H1 (cell line): ENCODE data around the gene ARNT2. TPM values are rescaled to one million over a fixed set of nuclear protein-coding genes. Genes with fewer than 3 reads are reported as not detected.

ENCODE experiments used
- CTCF ChIA-PET: fragments of 300-600 bp; sonication (Branson Sonifier 250); formaldehyde crosslinking; loops from one replicate; lab custom pipeline; 2021; ENCODE audit not compliant: partially characterized antibody; lab: Charles Lee
- POLR2A ChIA-PET: fragments of 300-600 bp; sonication (Branson Sonifier 250); formaldehyde crosslinking; loops from one replicate; lab custom pipeline; 2021; ENCODE audit warnings: inconsistent platforms; ENCODE audit not compliant: partially characterized antibody; lab: Charles Lee
- DNase-seq, 2 experiments: peaks; one replicate each; pipeline versions ENCODE4 v3.0.0 to v3.0.0-alpha.2; 2010 to 2022; ENCODE audit warnings: low spot score in 2 of 2, low read depth in 1 of 2, mixed read lengths in 1 of 2
- FAIRE-seq: peaks from 2 replicates; lab custom pipeline; 2011; peaks lifted over from hg19 to GRCh38; lab: Jason Lieb, UNC
- H2AFZ ChIP-seq: 2 replicates; pipeline ENCODE4 v1.8.1; 2012; ENCODE audit warnings: low read length, inconsistent platforms
- H2AK5ac ChIP-seq: 2 replicates; pipeline ENCODE4 v1.6.1; 2013; ENCODE audit warnings: low read depth, low read length
- H2BK120ac ChIP-seq: replicated peaks from 2 replicates; pipeline ENCODE3; 2013; ENCODE audit warnings: low read depth, low read length, inconsistent platforms
- H2BK12ac ChIP-seq: 2 replicates; pipeline ENCODE4 v1.6.1; 2013; ENCODE audit warnings: low read depth, low read length
- H2BK15ac ChIP-seq: 2 replicates; pipeline ENCODE4 v1.6.1; 2013; ENCODE audit warnings: low read length
- H2BK20ac ChIP-seq: 2 replicates; pipeline ENCODE4 v1.6.1; 2013; ENCODE audit warnings: low read length
- H2BK5ac ChIP-seq: 2 replicates; pipeline ENCODE4 v1.6.1; 2013; ENCODE audit warnings: low read depth, low read length
- H3K14ac ChIP-seq: 2 replicates; pipeline ENCODE4 v1.6.1; 2013; ENCODE audit warnings: inconsistent platforms; ENCODE audit not compliant: insufficient read length
- H3K18ac ChIP-seq: 2 replicates; pipeline ENCODE4 v1.6.1; 2013; ENCODE audit warnings: low read length; ENCODE audit errors: extremely low read depth
- H3K23ac ChIP-seq: 2 replicates; pipeline ENCODE4 v1.6.1; 2013; ENCODE audit warnings: inconsistent platforms; ENCODE audit not compliant: insufficient read length
- H3K23me2 ChIP-seq: 2 replicates; pipeline ENCODE4 v1.6.1; 2013; ENCODE audit warnings: low read depth, low read length
- H3K27ac ChIP-seq: 2 replicates; pipeline ENCODE4 v1.6.1; 2011; ENCODE audit warnings: low read depth, low read length, inconsistent platforms
- H3K27me3 ChIP-seq, 4 experiments: replicated peaks in 1 of 4; 1 replicate in 1 of 4; 2 replicates in 3 of 4; pipeline versions ENCODE4 v1.6.1 to v1.8.1; 2011 to 2013; ENCODE audit warnings: low read length in 3 of 4, mild to moderate bottlenecking in 3 of 4, inconsistent platforms in 2 of 4, mixed read lengths in 2 of 4, moderate library complexity in 1 of 4; ENCODE audit not compliant: control insufficient read depth in 3 of 4, insufficient read depth in 3 of 4; ENCODE audit errors: extremely low read depth in 1 of 4
- H3K36me3 ChIP-seq, 4 experiments: 2 replicates each; pipeline versions ENCODE4 v1.6.1 to v1.8.1; 2011 to 2013; ENCODE audit warnings: mild to moderate bottlenecking in 4 of 4, low read length in 3 of 4, moderate library complexity in 2 of 4, control low read depth in 1 of 4, inconsistent platforms in 1 of 4; ENCODE audit not compliant: insufficient read depth in 4 of 4, control insufficient read depth in 2 of 4
- H3K4ac ChIP-seq: replicated peaks from 2 replicates; pipeline ENCODE3; 2013; ENCODE audit warnings: low read length, low read depth, mixed read lengths, inconsistent platforms; ENCODE audit not compliant: insufficient read length
- H3K4me1 ChIP-seq, 4 experiments: replicated peaks in 1 of 4; 1 replicate in 1 of 4; 2 replicates in 3 of 4; pipeline versions ENCODE4 v1.6.1 to v1.8.1; 2011 to 2013; ENCODE audit warnings: low read length in 3 of 4, inconsistent platforms in 2 of 4, mixed read lengths in 1 of 4; ENCODE audit not compliant: insufficient read depth in 4 of 4, control insufficient read depth in 3 of 4
- H3K4me2 ChIP-seq, 2 experiments: 2 replicates each; pipeline versions ENCODE4 v1.6.1 to v1.8.1; 2011 to 2013; ENCODE audit warnings: low read depth in 2 of 2, low read length in 2 of 2, control low read depth in 1 of 2, inconsistent platforms in 1 of 2, mild to moderate bottlenecking in 1 of 2; ENCODE audit not compliant: insufficient read depth in 1 of 2
- H3K4me3 ChIP-seq, 4 experiments: fragments of 200-600, 300-600 bp in 1 of 4; sonication (generic), shearing (Covaris generic), sonication (Bioruptor Twin) in 1 of 4; 2 replicates each; pipeline versions ENCODE4 v1.5.1 to v1.8.1; 2011 to 2016; ENCODE audit warnings: low read length in 4 of 4, low read depth in 3 of 4, control low read depth in 2 of 4, inconsistent platforms in 2 of 4, mild to moderate bottlenecking in 2 of 4, mixed read lengths in 1 of 4, moderate library complexity in 1 of 4; ENCODE audit not compliant: insufficient read depth in 2 of 4; ENCODE audit errors: extremely low read depth in 1 of 4
- H3K56ac ChIP-seq: replicated peaks from 2 replicates; pipeline ENCODE3; 2013; ENCODE audit warnings: low read depth, mild to moderate bottlenecking, mixed read lengths, low read length, inconsistent platforms; ENCODE audit not compliant: insufficient read length
- H3K79me1 ChIP-seq: 2 replicates; pipeline ENCODE4 v1.6.1; 2013; ENCODE audit warnings: low read depth, low read length, control low read depth
- H3K79me2 ChIP-seq, 2 experiments: 2 replicates each; pipeline versions ENCODE4 v1.6.1 to v1.8.1; 2012 to 2013; ENCODE audit warnings: low read length in 2 of 2, mild to moderate bottlenecking in 2 of 2, inconsistent platforms in 1 of 2; ENCODE audit not compliant: insufficient read depth in 2 of 2, control insufficient read depth in 1 of 2
- H3K9ac ChIP-seq, 4 experiments: replicated peaks in 1 of 4; 1 replicate in 1 of 4; 2 replicates in 3 of 4; pipeline versions ENCODE4 v1.6.1 to v1.8.1; 2011 to 2013; ENCODE audit warnings: low read depth in 3 of 4, low read length in 3 of 4, control low read depth in 2 of 4, mild to moderate bottlenecking in 2 of 4, moderate library complexity in 2 of 4, inconsistent platforms in 1 of 4; ENCODE audit errors: extremely low read depth in 1 of 4
- H3K9me3 ChIP-seq, 2 experiments: 2 replicates each; pipeline versions ENCODE4 v1.6.1 to v1.8.1; 2012 to 2013; ENCODE audit warnings: mild to moderate bottlenecking in 2 of 2, moderate library complexity in 2 of 2, control low read depth in 1 of 2, inconsistent platforms in 1 of 2, low read depth in 1 of 2, low read length in 1 of 2, mixed read lengths in 1 of 2; ENCODE audit not compliant: insufficient read depth in 2 of 2
- H4K20me1 ChIP-seq, 2 experiments: replicated peaks in 1 of 2; 2 replicates each; pipeline versions ENCODE3 to v1.8.1; 2011 to 2013; ENCODE audit warnings: inconsistent platforms in 2 of 2, low read length in 2 of 2, mild to moderate bottlenecking in 1 of 2; ENCODE audit not compliant: insufficient read depth in 2 of 2, control insufficient read depth in 1 of 2
- H4K5ac ChIP-seq: 2 replicates; pipeline ENCODE4 v1.6.1; 2013; ENCODE audit warnings: low read length, low read depth, mixed read lengths, inconsistent platforms; ENCODE audit not compliant: insufficient read length
- H4K8ac ChIP-seq: 2 replicates; pipeline ENCODE4 v1.8.0; 2013; ENCODE audit warnings: mild to moderate bottlenecking, moderate library complexity, low read length, inconsistent platforms; ENCODE audit not compliant: insufficient read depth; ENCODE audit errors: extremely low read depth
- H4K91ac ChIP-seq: replicated peaks from 2 replicates; pipeline ENCODE3; 2013; ENCODE audit warnings: low read length, mixed read lengths, inconsistent platforms; ENCODE audit not compliant: insufficient read length
- ASH2L ChIP-seq: fragments of 200-600, 300-600 bp; sonication (generic); IDR thresholded peaks from one replicate; pipeline ENCODE4 v1.7.1; 2017; ENCODE audit warnings: low read length
- CTBP2 ChIP-seq: IDR thresholded peaks from 2 replicates; pipeline ENCODE4 v1.7.0; 2011; ENCODE audit warnings: borderline replicate concordance, mild to moderate bottlenecking, moderate library complexity, mixed read lengths, low read length; ENCODE audit not compliant: insufficient read depth, insufficient read length
- EZH2 ChIP-seq: fragments of 200-600 bp; sonication (generic); IDR thresholded peaks from 2 replicates; pipeline ENCODE4 v1.7.1; 2012; ENCODE audit warnings: low read depth, mild to moderate bottlenecking, moderate library complexity, low read length, inconsistent platforms; ENCODE audit not compliant: severe bottlenecking
- KDM5A ChIP-seq: fragments of 200-600 bp; IDR thresholded peaks from 2 replicates; pipeline ENCODE4 v1.7.1; 2012; ENCODE audit warnings: mild to moderate bottlenecking, low read length, inconsistent platforms, mixed read lengths
- POLR2A ChIP-seq, 2 experiments: IDR thresholded peaks; 1 replicate in 1 of 2; 2 replicates in 1 of 2; pipeline ENCODE4 v1.6.1; 2011; ENCODE audit warnings: low read depth in 2 of 2, low read length in 2 of 2, mild to moderate bottlenecking in 2 of 2; ENCODE audit errors: control extremely low read depth in 1 of 2
- SIX5 ChIP-seq: IDR thresholded peaks from 2 replicates; pipeline ENCODE4 v1.6.1; 2011; ENCODE audit warnings: mild to moderate bottlenecking, low read depth, low read length
- SP2 ChIP-seq: IDR thresholded peaks from 2 replicates; pipeline ENCODE4 v1.6.1; 2012; ENCODE audit warnings: mild to moderate bottlenecking, low read length, inconsistent platforms
- SUZ12 ChIP-seq: fragments of 200-600 bp; sonication (generic); IDR thresholded peaks from 2 replicates; pipeline ENCODE4 v1.6.1; 2012; ENCODE audit warnings: mild to moderate bottlenecking, inconsistent platforms, low read length, moderate library complexity, mixed read lengths
- ZNF274 ChIP-seq: IDR thresholded peaks from 2 replicates; pipeline ENCODE4 v1.7.0; 2012; ENCODE audit warnings: low read length, borderline replicate concordance; ENCODE audit errors: extremely low read depth
- WGBS, 2 experiments: shearing (Covaris generic) in 1 of 2; methylation state at CpG; one replicate each; pipeline versions ENCODE4 v1.1.6 to v1.1.7; 2013 to 2015; ENCODE audit warnings: low lambda C conversion rate in 2 of 2, mixed read lengths in 2 of 2, inconsistent platforms in 1 of 2, low coverage in 1 of 2, missing lambda C conversion rate in 1 of 2; ENCODE audit not compliant: insufficient replicate concordance in 2 of 2, insufficient coverage in 1 of 2, insufficient read length in 1 of 2; ENCODE audit errors: extremely low coverage in 1 of 2, missing lambda C conversion rate in 1 of 2; 5-methylcytosine and 5-hydroxymethylcytosine counted together
- long read RNA-seq, 2 experiments: library from RNA in 1 of 2; library from capped mRNA in 1 of 2; stranded (forward); transcript quantifications; one replicate each; pipeline ENCODE4 v2.0.0, GENCODE V29; 2021; ENCODE audit warnings: inconsistent platforms in 1 of 2
- polyA minus RNA-seq, 3 experiments: library from RNA; depleted of rRNA, polyadenylated mRNA; stranded (reverse); fragments of >200 nt; gene quantifications; 1 replicate in 2 of 3; 2 replicates in 1 of 3; pipeline ENCODE4 v1.2.3, GENCODE V29; 2011
- polyA plus RNA-seq, 7 experiments: library from polyadenylated mRNA; depleted of rRNA in 3 of 7; stranded (reverse) in 5 of 7; unstranded in 2 of 7; fragments of >200 nt in 5 of 7; fragments of 200-250 nt in 2 of 7; gene quantifications; 1 replicate in 5 of 7; 2 replicates in 1 of 7; 4 replicates in 1 of 7; pipeline versions ENCODE4 v1.2.1 to v1.2.3, GENCODE V29; 2011 to 2013; ENCODE audit warnings: missing spikeins in 2 of 7, mixed read lengths in 2 of 7
- total RNA-seq: library from RNA; stranded (reverse); fragmentation: NEBNext Ultra II Directional; extraction: Animal tissue kit (Norgen Biotek cat#: 25700); gene quantifications from 2 replicates; pipeline ENCODE4 v1.2.1, GENCODE V29; 2021

Gene ARNT2
- total RNA-seq (13.8 and 14.6 TPM in 2 replicates), polyA plus RNA-seq (2011; rRNA removed) (9.5 and 10.0 TPM in 2 replicates), polyA minus RNA-seq (2011; rRNA and poly(A)+ RNA removed) (18.9 and 28.1 TPM in 2 replicates)
- 7.7 TPM for polyA plus RNA-seq (2011; cell fraction: cytosol; rRNA removed)
- 13.5 TPM for polyA plus RNA-seq (2011; cell fraction: nucleus; rRNA removed)
- 9.6 to 12.4 TPM (median 10.8 TPM) in 4 replicates for polyA plus RNA-seq (2012, experiment 1 of 2)
- 4.3 TPM for polyA plus RNA-seq (2012, experiment 2 of 2)
- 3.7 TPM for polyA plus RNA-seq (2013, experiment 1 of 2)
- polyA plus RNA-seq (2013, experiment 2 of 2): 4.0 TPM
- polyA minus RNA-seq (2011; cell fraction: cytosol; rRNA and poly(A)+ RNA removed): 7.8 TPM
- polyA minus RNA-seq (2011; cell fraction: nucleus; rRNA and poly(A)+ RNA removed): 16.1 TPM
- long read RNA-seq, experiment 1, partial matches to known transcripts: 0 of 7 reads
- long read RNA-seq, experiment 1, other reads (novel, unspliced or antisense): 7 of 7 reads
- long read RNA-seq, experiment 2, partial matches to known transcripts: 0 of 2 reads
- long read RNA-seq, experiment 2, other reads (novel, unspliced or antisense): 2 of 2 reads

GRCh38 chr15:80404057-80404760, at the start of gene ARNT2:
Gene ARNT2 (plus strand): TSS chr15:80404382. CDS start chr15:80404516, 134 bp downstream.
- H2BK120ac ChIP-seq: no peak within 1 kb of the TSS
- peak within 1 kb of the TSS; percentile 81 to 87 for H3K4me2 ChIP-seq
- H3K23me2 ChIP-seq: peaks cover 9% of the 10 kb centered on the region; the same call in 1 of the 2 replicates
- H2BK20ac ChIP-seq: no peak within 1 kb of the TSS
- no peak within 1 kb of the TSS; the same call in 1 of the 2 replicates for H2BK5ac ChIP-seq
- DNase-seq (peak in 1 of 2 experiments; percentile 73), FAIRE-seq (no peak)
- H2AK5ac ChIP-seq: no peak within 1 kb of the TSS
- peaks cover 0 to 9% of the 10 kb centered on the region in 2 experiments; a peak in 3 of 4 replicates for H3K79me2 ChIP-seq
- ChIA-PET CTCF (interaction anchor here (0.6 to 7.0 kb wide), 3 partner anchors 10 to 241 kb away, joined by 3 to 42 read pairs (median 3); no protein-coding TSS in a partner anchor), POLR2A (interaction anchor here (0.9 to 1.7 kb wide), 7 partner anchors 10 to 25 kb away, joined by 3 to 5 read pairs (median 4); no protein-coding TSS in a partner anchor)
- H3K9ac ChIP-seq: peak within 1 kb of the TSS; percentile 78 to 89 (median 84)
- no peak within 1 kb of the TSS for H4K5ac ChIP-seq
- 0 out of 2 replicates have a peak within 1 kb of the TSS, but pooled peaks have one; percentile 39 for H2BK12ac ChIP-seq
- H3K4ac ChIP-seq: no peak within 1 kb of the TSS
- H3K18ac ChIP-seq: peak within 1 kb of the TSS; percentile 96
- peak within 1 kb of the TSS; percentile 95 for H4K8ac ChIP-seq
- no peak within 1 kb of the TSS for H3K56ac ChIP-seq
- no peak within 1 kb of the TSS for H3K23ac ChIP-seq
- H4K20me1 ChIP-seq: peaks cover 0 to 3% of the 10 kb centered on the region in 2 experiments
- peaks cover 0 to 12% (median 5%) of the 10 kb centered on the region in 4 experiments; a peak in 6 of 7 replicates for H3K4me1 ChIP-seq
- peak within 1 kb of the TSS; percentile 75 for H3K27ac ChIP-seq
- peak within 1 kb of the TSS; percentile 46 to 81 (median 68) for H3K4me3 ChIP-seq
- H2BK15ac ChIP-seq: no peak within 1 kb of the TSS
- no peaks in the 10 kb centered on the region for H3K36me3 ChIP-seq
- peak within 1 kb of the TSS; percentile 31 for H4K91ac ChIP-seq
- H2AFZ ChIP-seq: no peak within 1 kb of the TSS
- no peaks in the 10 kb centered on the region for H3K9me3 ChIP-seq
- H3K79me1 ChIP-seq: no peaks in the 10 kb centered on the region; the same call in 1 of the 2 replicates
- H3K14ac ChIP-seq: no peak within 1 kb of the TSS
- peaks cover 0 to 8% (median 3%) of the 10 kb centered on the region in 4 experiments; a peak in 4 of 7 replicates for H3K27me3 ChIP-seq
- WGBS, 2 experiments: 1% methylated on average over 31 of the region's 102 CpGs; no CpG with 5 or more reads in 1 of the 2 experiments
- TF ChIP-seq ZNF274: no peak
- TF ChIP-seq KDM5A: no peak
- TF ChIP-seq POLR2A (IDR thresholded peaks at IDR 0.05; ENCODE audit: control extremely low read depth in 1 of 2, low read depth in 2 of 2, low read length in 2 of 2): peak in 1 of 2 experiments; percentile 33; a peak in 1 of 3 replicates
- peak; percentile 14 for TF ChIP-seq ASH2L
- TF ChIP-seq SIX5: no peak
- no peak for TF ChIP-seq SUZ12
- TF ChIP-seq SP2: no peak
- no peak for TF ChIP-seq CTBP2
- no peak for TF ChIP-seq EZH2
